T-helper 17 cell (primary cell): ENCODE results near the gene WNT9A. TPM values are rescaled to one million over a fixed set of nuclear protein-coding genes. Genes with fewer than 3 reads are reported as not detected.
A peak's percentile ranks its signal among the peaks of the same experiment; 100 is the strongest.
"Not testable (repeated sequence)": the region's sequence is repeated elsewhere in the genome, so short reads cannot be mapped to it uniquely, and the experiment has no call there.

ENCODE experiments used
- ATAC-seq: fragments of 150-1000 bp; cut with Tn5 transposase; 2 replicates; pipeline ENCODE4 v1.10.0; 2021; ENCODE audit warnings: mild to moderate bottlenecking, moderate library complexity
- DNase-seq, 3 donors: peaks; one replicate each; pipeline versions ENCODE4 v3.0.0 to v3.0.0-alpha.2; 2020 to 2021
- H3K9me3 ChIP-seq: one replicate; pipeline ENCODE4 v1.7.0; 2013; ENCODE audit warnings: low read length, mild to moderate bottlenecking; ENCODE audit not compliant: control insufficient read depth, poor library complexity, severe bottlenecking
- H3K27ac Mint-ChIP-seq: one replicate; pipeline ENCODE4 v1.8.0; 2022; ENCODE audit warnings: mild to moderate bottlenecking, moderate library complexity, mixed read lengths
- H3K27me3 Mint-ChIP-seq: one replicate; pipeline ENCODE4 v1.8.0; 2022; ENCODE audit warnings: mixed read lengths
- H3K36me3 Mint-ChIP-seq: one replicate; pipeline ENCODE4 v1.8.0; 2022; ENCODE audit warnings: low read depth, mixed read lengths
- H3K4me1 Mint-ChIP-seq: one replicate; pipeline ENCODE4 v1.8.0; 2022; ENCODE audit warnings: mild to moderate bottlenecking, mixed read lengths
- H3K4me3 Mint-ChIP-seq: one replicate; pipeline ENCODE4 v1.8.0; 2022; ENCODE audit warnings: mild to moderate bottlenecking, moderate library complexity, mixed read lengths
- total RNA-seq, 4 donors: library from RNA in 2 of 4; stranded (reverse) in 2 of 4; gene quantifications; one replicate each; pipeline ENCODE4 v1.2.3 and lab custom pipeline; 2022 to 2026

WNT9A gene
- total RNA-seq, 2 donors from 2014 or later, result 0.10 to 0.18 TPM

- no peaks in the 10 kb centered on the region for H3K9me3 ChIP-seq
- Mint-ChIP-seq H3K27me3 (no peaks in the 10 kb centered on the region), H3K4me3 (no peak overlapping the region), H3K27ac (no peak overlapping the region), H3K4me1 (peaks cover 3% of the 10 kb centered on the region), H3K36me3 (no peaks in the 10 kb centered on the region)
- ATAC-seq (no peak), DNase-seq (no peak)
Observed at GRCh38 chr1:227911376-227911775, 36.4 kb downstream of the WNT9A start.

- H3K9me3 ChIP-seq, result no peaks in the 10 kb centered on the region
- ATAC-seq (no peak), DNase-seq (no peak)
- no peaks in the 10 kb centered on the region for H3K27me3 Mint-ChIP-seq
- no peak overlapping the region for H3K4me3 Mint-ChIP-seq
- peaks cover 3% of the 10 kb centered on the region for H3K4me1 Mint-ChIP-seq
- no peak overlapping the region for H3K27ac Mint-ChIP-seq
- no peaks in the 10 kb centered on the region for H3K36me3 Mint-ChIP-seq
Observed at GRCh38 chr1:227910511-227911153, 37.1 kb downstream of the WNT9A start.

DNA sequence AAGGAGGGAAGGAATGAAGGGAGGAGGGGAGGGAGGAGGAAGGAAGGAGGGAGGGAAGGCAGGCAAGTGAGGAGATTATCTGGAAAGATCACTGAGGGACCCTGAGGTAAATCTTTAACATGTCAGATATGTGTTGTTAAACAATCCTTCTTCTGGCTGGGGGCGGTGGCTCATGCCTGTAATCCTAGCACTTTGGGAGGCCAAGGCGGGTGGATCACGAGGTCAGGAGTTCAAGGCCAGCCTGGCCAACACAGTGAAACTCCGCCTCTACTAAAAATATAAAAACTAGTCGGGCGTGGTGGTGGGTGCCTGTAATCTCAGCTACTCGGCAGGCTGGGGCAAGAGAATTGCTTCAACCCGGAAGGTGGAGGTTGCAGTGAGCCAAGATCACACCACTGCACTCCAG, 37.8 kb downstream of the WNT9A start:
- not testable (repeated sequence) for H3K4me1 Mint-ChIP-seq, ATAC-seq, H3K27me3 Mint-ChIP-seq, H3K36me3 Mint-ChIP-seq, H3K4me3 Mint-ChIP-seq, DNase-seq, H3K9me3 ChIP-seq
- peak overlapping the region; percentile 43 for H3K27ac Mint-ChIP-seq

DNA sequence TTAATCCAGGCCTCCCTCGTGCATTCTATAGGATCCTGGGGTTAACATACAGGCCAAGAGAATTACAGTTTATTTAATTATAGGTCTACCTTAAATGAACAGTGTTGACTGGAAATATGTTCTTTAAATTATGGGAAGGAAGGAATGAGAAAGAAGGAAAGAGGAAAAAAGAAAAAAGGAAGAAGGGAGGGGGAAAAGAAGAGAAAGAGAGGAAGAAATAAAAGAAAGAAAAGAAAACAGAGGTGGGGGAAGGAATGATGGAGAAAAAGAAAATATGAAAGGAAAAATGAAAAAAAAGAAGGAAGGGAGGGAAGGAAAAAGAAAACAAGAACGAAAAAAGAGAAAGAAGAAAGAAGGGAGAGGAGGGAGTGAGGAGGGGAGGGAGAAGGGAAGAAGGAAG, 38.5 kb downstream of the WNT9A start:
- Mint-ChIP-seq H3K27ac (peak overlapping the region; percentile 32), H3K4me3 (no peak overlapping the region), H3K4me1 (peaks cover 3% of the 10 kb centered on the region), H3K36me3 (no peaks in the 10 kb centered on the region), H3K27me3 (no peaks in the 10 kb centered on the region)
- no peak for DNase-seq
- ATAC-seq, result no peak
- no peaks in the 10 kb centered on the region for H3K9me3 ChIP-seq

DNA sequence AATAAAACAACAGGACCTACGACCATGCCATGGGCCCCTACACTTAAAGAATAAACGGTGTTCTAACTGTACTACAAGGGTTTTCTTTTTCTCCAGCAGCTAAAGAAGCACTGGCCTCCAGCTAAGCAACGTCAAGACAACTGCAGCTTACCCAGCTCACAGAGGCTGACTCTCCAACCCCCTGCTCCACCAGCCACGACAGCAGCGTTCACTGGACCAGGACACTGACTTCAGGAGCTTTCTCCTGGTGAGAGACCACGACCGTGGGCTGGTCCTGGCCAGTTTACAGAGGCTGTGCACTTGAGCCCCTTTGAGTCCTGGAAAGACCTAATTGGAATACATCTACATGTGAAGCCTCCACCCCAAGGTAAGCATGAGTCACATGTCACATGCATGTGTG, 39.4 kb downstream of the WNT9A start:
- Mint-ChIP-seq H3K27me3 (no peaks in the 10 kb centered on the region), H3K27ac (peak overlapping the region; percentile 32), H3K36me3 (no peaks in the 10 kb centered on the region), H3K4me3 (no peak overlapping the region), H3K4me1 (peaks cover 3% of the 10 kb centered on the region)
- DNase-seq (no peak), ATAC-seq (no peak)
- no peaks in the 10 kb centered on the region for H3K9me3 ChIP-seq

- ATAC-seq (no peak), DNase-seq (no peak)
- no peaks in the 10 kb centered on the region for H3K27me3 Mint-ChIP-seq
- no peaks in the 10 kb centered on the region for H3K36me3 Mint-ChIP-seq
- no peaks in the 10 kb centered on the region for H3K9me3 ChIP-seq
- peaks cover 3% of the 10 kb centered on the region for H3K4me1 Mint-ChIP-seq
- H3K27ac Mint-ChIP-seq, result peak overlapping the region; percentile 63
- no peak overlapping the region for H3K4me3 Mint-ChIP-seq
Observed at GRCh38 chr1:227907439-227908015, 40.2 kb downstream of the WNT9A start.

- ATAC-seq (no peak), DNase-seq (no peak)
- Mint-ChIP-seq H3K36me3 (no peaks in the 10 kb centered on the region), H3K27ac (peak overlapping the region; percentile 63), H3K27me3 (no peaks in the 10 kb centered on the region), H3K4me3 (no peak overlapping the region), H3K4me1 (peaks cover 6% of the 10 kb centered on the region)
- H3K9me3 ChIP-seq, result no peaks in the 10 kb centered on the region
Observed at GRCh38 chr1:227906550-227907071, 41.1 kb downstream of the WNT9A start.

DNA sequence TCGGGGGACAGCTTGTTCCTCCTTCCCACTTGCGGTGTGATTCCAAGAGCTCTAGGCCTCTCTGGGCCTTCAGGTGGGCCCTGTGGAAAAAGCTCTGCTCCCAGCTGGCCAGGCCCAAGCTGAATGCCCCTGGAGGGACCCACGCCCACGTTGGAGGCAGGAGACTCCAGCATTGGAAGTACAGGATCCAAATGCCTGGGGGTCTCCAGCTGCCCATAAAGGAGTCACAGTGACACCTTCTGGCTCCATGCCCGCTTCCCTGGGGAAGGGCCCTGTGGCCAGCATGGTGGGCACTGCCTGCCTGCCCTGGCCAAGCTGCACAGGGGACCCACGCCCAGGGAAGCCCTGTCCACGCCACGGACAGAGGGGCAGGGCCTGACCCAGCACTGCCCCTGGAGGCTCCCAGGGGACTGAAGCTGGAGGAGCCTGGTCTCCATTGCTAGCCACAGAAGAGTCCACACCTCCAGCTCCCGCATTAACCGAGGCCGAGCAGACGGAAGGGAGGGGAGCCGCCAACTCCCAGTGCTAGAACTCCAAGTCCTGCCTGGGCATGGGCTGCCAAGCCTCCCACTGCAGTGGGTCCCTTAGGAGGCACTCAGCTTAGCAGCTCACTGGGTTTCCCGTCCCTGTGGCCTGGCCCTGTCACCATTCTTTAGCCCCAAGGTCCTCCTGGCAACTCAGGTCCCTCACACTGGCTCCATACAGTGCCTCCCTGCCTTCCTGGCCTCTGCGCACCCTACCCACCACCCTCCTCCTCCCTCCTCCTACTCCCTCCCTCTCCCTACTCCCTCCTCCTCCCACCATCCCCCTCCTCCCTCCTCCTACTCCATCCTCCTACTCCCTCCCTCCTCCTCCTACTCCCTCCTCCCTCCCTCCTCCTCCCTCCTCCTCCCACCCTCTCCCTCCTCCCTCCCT, 41.9 kb downstream of the WNT9A start:
- DNase-seq, result no peak

GRCh38 chr1:227904541-227905335, 43.0 kb downstream of the WNT9A start:
- H3K9me3 ChIP-seq, result no peaks in the 10 kb centered on the region
- Mint-ChIP-seq H3K4me3 (no peak overlapping the region), H3K27ac (no peak overlapping the region), H3K27me3 (no peaks in the 10 kb centered on the region), H3K4me1 (peaks cover 12% of the 10 kb centered on the region), H3K36me3 (no peaks in the 10 kb centered on the region)
- DNase-seq, result no peak
- no peak for ATAC-seq

More for the DNA sequence above, 41.9 kb downstream of the WNT9A start:
- ATAC-seq, result no peak
- H3K9me3 ChIP-seq, result no peaks in the 10 kb centered on the region
- Mint-ChIP-seq H3K36me3 (no peaks in the 10 kb centered on the region), H3K4me1 (peaks cover 6% of the 10 kb centered on the region), H3K4me3 (no peak overlapping the region), H3K27ac (no peak overlapping the region), H3K27me3 (no peaks in the 10 kb centered on the region)

DNA sequence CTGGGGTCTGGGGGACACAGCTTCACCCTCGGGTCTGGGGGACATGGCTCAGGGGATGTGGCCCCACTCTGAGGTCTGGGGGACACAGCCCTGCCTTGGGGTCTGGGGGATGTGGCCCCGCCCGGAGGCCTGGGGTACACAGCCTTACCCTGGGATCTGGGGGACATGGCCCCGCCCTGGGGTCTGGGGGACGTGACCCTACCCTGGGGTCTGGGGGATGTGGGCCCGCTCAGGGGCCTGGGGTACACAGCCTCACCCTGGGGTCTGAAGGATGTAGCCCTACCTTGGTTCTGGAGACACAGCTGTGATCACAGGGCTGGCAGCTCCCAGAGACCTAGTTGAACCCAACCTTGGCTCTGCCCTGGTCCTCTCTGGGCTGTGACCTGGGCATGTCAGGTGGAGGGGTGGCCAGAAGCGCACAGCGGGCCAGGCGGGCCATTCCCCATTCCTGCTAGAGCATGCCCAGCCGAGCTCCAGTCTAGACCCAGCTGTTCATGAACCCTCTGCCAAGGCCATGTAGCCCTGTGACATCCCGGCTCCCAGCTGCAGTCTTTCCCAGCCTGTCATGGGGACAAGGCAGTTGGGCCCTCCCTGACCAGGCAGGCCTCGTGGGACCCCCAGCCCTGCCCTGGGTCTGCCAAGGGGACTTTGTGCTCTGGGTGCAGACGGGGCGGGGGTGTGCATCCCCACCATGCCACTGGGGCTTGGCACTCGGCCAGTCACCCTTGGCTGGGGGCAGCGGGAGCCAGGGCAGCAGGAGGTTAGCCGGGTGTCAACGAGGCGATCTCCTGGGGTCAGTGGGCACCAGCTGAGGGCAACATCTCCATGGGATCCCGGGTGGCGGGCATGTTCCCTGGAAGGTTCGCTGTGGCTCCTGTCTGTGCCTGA, 43.9 kb downstream of the WNT9A start:
- Mint-ChIP-seq H3K4me3 (no peak overlapping the region), H3K27me3 (no peaks in the 10 kb centered on the region), H3K4me1 (peaks cover 14% of the 10 kb centered on the region), H3K27ac (no peak overlapping the region), H3K36me3 (no peaks in the 10 kb centered on the region)
- DNase-seq (no peak), ATAC-seq (no peak)
- no peaks in the 10 kb centered on the region for H3K9me3 ChIP-seq

DNA sequence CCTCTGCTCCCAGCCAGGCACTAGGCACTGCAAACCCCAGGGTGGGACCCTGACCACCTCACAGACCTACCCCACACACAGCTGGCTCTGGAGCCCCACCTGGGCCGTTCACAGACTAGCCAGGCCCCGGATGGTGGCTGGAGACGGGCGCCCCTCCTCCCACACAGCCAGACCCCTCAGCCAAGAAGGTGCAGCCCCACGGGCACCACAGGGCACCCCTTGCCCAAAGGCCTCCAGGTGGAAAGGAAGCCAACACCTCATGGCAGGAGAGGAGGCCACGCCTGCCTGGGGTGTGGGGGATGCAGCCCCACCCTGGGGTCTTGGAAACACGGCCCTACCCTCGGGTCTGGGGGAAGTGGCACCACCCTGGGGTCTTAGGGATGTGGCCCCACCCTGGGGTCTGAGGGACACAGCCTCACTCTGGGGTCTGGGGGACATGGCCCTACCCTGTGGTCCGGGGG, 44.6 kb downstream of the WNT9A start:
- ATAC-seq, result no peak
- no peaks in the 10 kb centered on the region for H3K36me3 Mint-ChIP-seq
- H3K4me3 Mint-ChIP-seq, result no peak overlapping the region
- no peak overlapping the region for H3K27ac Mint-ChIP-seq
- no peaks in the 10 kb centered on the region for H3K9me3 ChIP-seq
- H3K27me3 Mint-ChIP-seq, result no peaks in the 10 kb centered on the region
- DNase-seq, result peak in 1 of 3 donors; percentile 4
- H3K4me1 Mint-ChIP-seq, result peaks cover 16% of the 10 kb centered on the region

DNA sequence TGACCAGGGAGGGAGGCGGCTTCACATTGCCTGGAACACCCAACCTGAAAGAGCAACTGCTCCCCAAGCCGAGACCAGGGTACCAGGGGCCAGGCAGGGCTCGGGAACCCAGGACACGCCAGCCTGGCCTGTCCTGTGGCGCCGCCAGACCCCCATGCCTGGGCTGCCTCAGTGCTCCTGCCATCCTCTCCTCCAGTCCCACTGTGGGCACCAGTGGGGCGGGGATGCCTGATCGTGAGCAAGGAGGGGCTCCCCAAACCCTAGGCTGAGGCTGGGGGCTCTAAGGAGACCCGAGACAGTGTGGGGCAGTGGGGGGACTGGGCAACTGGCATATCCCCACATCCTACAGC, 45.1 kb downstream of the WNT9A start:
- no peaks in the 10 kb centered on the region for H3K9me3 ChIP-seq
- Mint-ChIP-seq H3K36me3 (no peaks in the 10 kb centered on the region), H3K4me3 (no peak overlapping the region), H3K27me3 (no peaks in the 10 kb centered on the region), H3K27ac (no peak overlapping the region), H3K4me1 (peaks cover 19% of the 10 kb centered on the region)
- peak in 1 of 3 donors; percentile 7 for DNase-seq
- ATAC-seq, result no peak
